ENCODE measurements around the gene DPYD. TPM values are rescaled to one million over a fixed set of nuclear protein-coding genes. Genes with fewer than 3 reads are reported as not detected.

DPYD gene
- total and polyA plus RNA-seq, 4 donors: 3.7 to 25.5 (median 10.6) TPM

GRCh38 chr1:97168056-97168455, 752.8 kb downstream of the DPYD start:
- DNase-seq (ENCODE audit: low read depth in 4 of 6, low spot score in 6 of 6): peak in 1 of 6 donors; percentile 64
- Histone ChIP-seq H3K27me3 (ENCODE audit: control insufficient read depth, insufficient read depth, low read length) (no peaks in the 10 kb centered on the region), H3K36me3 (ENCODE audit: control insufficient read depth, insufficient read depth, low read length) (no peaks in the 10 kb centered on the region), H3K4me1 (ENCODE audit: control insufficient read depth, insufficient read depth, low read length) (no peaks in the 10 kb centered on the region), H3K27ac (ENCODE audit: low read depth, low read length) (no peak overlapping the region), H3K9me3 (ENCODE audit: control insufficient read depth, insufficient read depth, low read length) (no peaks in the 10 kb centered on the region), H3K4me3 (ENCODE audit: low read depth, low read length) (no peak overlapping the region)
- WGBS (ENCODE audit: insufficient coverage): no CpG with 5 or more reads among the region's 1 CpG

GRCh38 chr1:97167246-97167645, 753.6 kb downstream of the DPYD start:
- no peaks in the 10 kb centered on the region for H3K36me3 ChIP-seq (ENCODE audit: control insufficient read depth, insufficient read depth, low read length)
- no peak overlapping the region for H3K27ac ChIP-seq (ENCODE audit: low read depth, low read length)
- no peaks in the 10 kb centered on the region for H3K4me1 ChIP-seq (ENCODE audit: control insufficient read depth, insufficient read depth, low read length)
- H3K4me3 ChIP-seq (ENCODE audit: low read depth, low read length): no peak overlapping the region
- DNase-seq (ENCODE audit: low read depth in 4 of 6, low spot score in 6 of 6): no peak
- H3K27me3 ChIP-seq (ENCODE audit: control insufficient read depth, insufficient read depth, low read length): no peaks in the 10 kb centered on the region
- no CpG with 5 or more reads among the region's 2 CpGs for WGBS (ENCODE audit: insufficient coverage)
- no peaks in the 10 kb centered on the region for H3K9me3 ChIP-seq (ENCODE audit: control insufficient read depth, insufficient read depth, low read length)

GRCh38 chr1:97166626-97167025, 754.2 kb downstream of the DPYD start:
- no peaks in the 10 kb centered on the region for H3K36me3 ChIP-seq (ENCODE audit: control insufficient read depth, insufficient read depth, low read length)
- no peak overlapping the region for H3K4me3 ChIP-seq (ENCODE audit: low read depth, low read length)
- DNase-seq (ENCODE audit: low read depth in 4 of 6, low spot score in 6 of 6): peak in 1 of 6 donors; percentile 52
- H3K9me3 ChIP-seq (ENCODE audit: control insufficient read depth, insufficient read depth, low read length): no peaks in the 10 kb centered on the region
- H3K27ac ChIP-seq (ENCODE audit: low read depth, low read length): no peak overlapping the region
- no peaks in the 10 kb centered on the region for H3K4me1 ChIP-seq (ENCODE audit: control insufficient read depth, insufficient read depth, low read length)
- H3K27me3 ChIP-seq (ENCODE audit: control insufficient read depth, insufficient read depth, low read length): no peaks in the 10 kb centered on the region
- WGBS (ENCODE audit: insufficient coverage): no CpG with 5 or more reads among the region's 1 CpG

- no peaks in the 10 kb centered on the region for H3K9me3 ChIP-seq (ENCODE audit: control insufficient read depth, insufficient read depth, low read length)
- no CpG with 5 or more reads among the region's 1 CpG for WGBS (ENCODE audit: insufficient coverage)
- no peaks in the 10 kb centered on the region for H3K36me3 ChIP-seq (ENCODE audit: control insufficient read depth, insufficient read depth, low read length)
- H3K4me3 ChIP-seq (ENCODE audit: low read depth, low read length): no peak overlapping the region
- no peak for DNase-seq (ENCODE audit: low read depth in 4 of 6, low spot score in 6 of 6)
- H3K4me1 ChIP-seq (ENCODE audit: control insufficient read depth, insufficient read depth, low read length): no peaks in the 10 kb centered on the region
- H3K27me3 ChIP-seq (ENCODE audit: control insufficient read depth, insufficient read depth, low read length): no peaks in the 10 kb centered on the region
- H3K27ac ChIP-seq (ENCODE audit: low read depth, low read length): no peak overlapping the region
Observed at GRCh38 chr1:97164276-97164639, 756.6 kb downstream of the DPYD start.

GRCh38 chr1:97163591-97164275, 757.1 kb downstream of the DPYD start:
- Histone ChIP-seq H3K4me1 (ENCODE audit: control insufficient read depth, insufficient read depth, low read length) (no peaks in the 10 kb centered on the region), H3K27me3 (ENCODE audit: control insufficient read depth, insufficient read depth, low read length) (no peaks in the 10 kb centered on the region), H3K27ac (ENCODE audit: low read depth, low read length) (no peak overlapping the region), H3K36me3 (ENCODE audit: control insufficient read depth, insufficient read depth, low read length) (no peaks in the 10 kb centered on the region), H3K9me3 (ENCODE audit: control insufficient read depth, insufficient read depth, low read length) (no peaks in the 10 kb centered on the region), H3K4me3 (ENCODE audit: low read depth, low read length) (no peak overlapping the region)
- no peak for DNase-seq (ENCODE audit: low read depth in 4 of 6, low spot score in 6 of 6)
- WGBS (ENCODE audit: insufficient coverage): 100% methylated on average over 1 of the region's 1 CpG

GRCh38 chr1:97160818-97161217, 760.0 kb downstream of the DPYD start:
- DNase-seq (ENCODE audit: low read depth in 4 of 6, low spot score in 6 of 6): peak in 2 of 6 donors; percentile 50 to 60
- Histone ChIP-seq H3K4me3 (ENCODE audit: low read depth, low read length) (no peak overlapping the region), H3K9me3 (ENCODE audit: control insufficient read depth, insufficient read depth, low read length) (no peaks in the 10 kb centered on the region), H3K27me3 (ENCODE audit: control insufficient read depth, insufficient read depth, low read length) (no peaks in the 10 kb centered on the region), H3K36me3 (ENCODE audit: control insufficient read depth, insufficient read depth, low read length) (no peaks in the 10 kb centered on the region), H3K27ac (ENCODE audit: low read depth, low read length) (no peak overlapping the region), H3K4me1 (ENCODE audit: control insufficient read depth, insufficient read depth, low read length) (no peaks in the 10 kb centered on the region)
- WGBS (ENCODE audit: insufficient coverage): 20% methylated on average over 2 of the region's 4 CpGs

- no peaks in the 10 kb centered on the region for H3K27me3 ChIP-seq (ENCODE audit: control insufficient read depth, insufficient read depth, low read length)
- DNase-seq (ENCODE audit: low read depth in 4 of 6, low spot score in 6 of 6): no peak
- no peak overlapping the region for H3K27ac ChIP-seq (ENCODE audit: low read depth, low read length)
- no peak overlapping the region for H3K4me3 ChIP-seq (ENCODE audit: low read depth, low read length)
- H3K4me1 ChIP-seq (ENCODE audit: control insufficient read depth, insufficient read depth, low read length): no peaks in the 10 kb centered on the region
- H3K36me3 ChIP-seq (ENCODE audit: control insufficient read depth, insufficient read depth, low read length): no peaks in the 10 kb centered on the region
- no peaks in the 10 kb centered on the region for H3K9me3 ChIP-seq (ENCODE audit: control insufficient read depth, insufficient read depth, low read length)
Observed at GRCh38 chr1:97159342-97159741, 761.5 kb downstream of the DPYD start.

GRCh38 chr1:97158691-97159096, 762.1 kb downstream of the DPYD start:
- no peak overlapping the region for H3K4me3 ChIP-seq (ENCODE audit: low read depth, low read length)
- no peak overlapping the region for H3K27ac ChIP-seq (ENCODE audit: low read depth, low read length)
- H3K36me3 ChIP-seq (ENCODE audit: control insufficient read depth, insufficient read depth, low read length): no peaks in the 10 kb centered on the region
- WGBS (ENCODE audit: insufficient coverage): no CpG with 5 or more reads among the region's 1 CpG
- no peaks in the 10 kb centered on the region for H3K27me3 ChIP-seq (ENCODE audit: control insufficient read depth, insufficient read depth, low read length)
- H3K9me3 ChIP-seq (ENCODE audit: control insufficient read depth, insufficient read depth, low read length): no peaks in the 10 kb centered on the region
- peak in 1 of 6 donors; percentile 85 for DNase-seq (ENCODE audit: low read depth in 4 of 6, low spot score in 6 of 6)
- H3K4me1 ChIP-seq (ENCODE audit: control insufficient read depth, insufficient read depth, low read length): no peaks in the 10 kb centered on the region

- H3K27ac ChIP-seq (ENCODE audit: low read depth, low read length): no peak overlapping the region
- H3K9me3 ChIP-seq (ENCODE audit: control insufficient read depth, insufficient read depth, low read length): no peaks in the 10 kb centered on the region
- no peaks in the 10 kb centered on the region for H3K27me3 ChIP-seq (ENCODE audit: control insufficient read depth, insufficient read depth, low read length)
- no peaks in the 10 kb centered on the region for H3K36me3 ChIP-seq (ENCODE audit: control insufficient read depth, insufficient read depth, low read length)
- H3K4me1 ChIP-seq (ENCODE audit: control insufficient read depth, insufficient read depth, low read length): no peaks in the 10 kb centered on the region
- WGBS (ENCODE audit: insufficient coverage): no CpG with 5 or more reads among the region's 1 CpG
- DNase-seq (ENCODE audit: low read depth in 4 of 6, low spot score in 6 of 6): peak in 2 of 6 donors; percentile 46 to 48
- H3K4me3 ChIP-seq (ENCODE audit: low read depth, low read length): no peak overlapping the region
Observed at GRCh38 chr1:97157991-97158390, 762.8 kb downstream of the DPYD start.

- DNase-seq (ENCODE audit: low read depth in 4 of 6, low spot score in 6 of 6): no peak
- no peak overlapping the region for H3K27ac ChIP-seq (ENCODE audit: low read depth, low read length)
Observed at GRCh38 chr1:97151651-97152050, 769.2 kb downstream of the DPYD start.

More at GRCh38 chr1:97151651-97152050, 769.2 kb downstream of the DPYD start:
- Histone ChIP-seq H3K9me3 (ENCODE audit: control insufficient read depth, insufficient read depth, low read length) (no peaks in the 10 kb centered on the region), H3K27me3 (ENCODE audit: control insufficient read depth, insufficient read depth, low read length) (no peaks in the 10 kb centered on the region), H3K4me1 (ENCODE audit: control insufficient read depth, insufficient read depth, low read length) (no peaks in the 10 kb centered on the region), H3K4me3 (ENCODE audit: low read depth, low read length) (no peak overlapping the region), H3K36me3 (ENCODE audit: control insufficient read depth, insufficient read depth, low read length) (no peaks in the 10 kb centered on the region)
